MCF 10A (cell line): ENCODE measurements around the gene SPI1. TPM values are rescaled to one million over a fixed set of nuclear protein-coding genes. Genes with fewer than 3 reads are reported as not detected.

ENCODE experiments used
- microRNA-seq: library from miRNA; unstranded; fragments of <30 nt; microRNA quantifications from one replicate; pipeline ENCODE4 v1.2.0, GENCODE V29; 2022
- total RNA-seq: library from RNA; stranded (reverse); gene quantifications from 2 replicates; pipeline ENCODE4 v1.2.3, GENCODE V29; 2022

The SPI1 gene
- total RNA-seq, 1 experiment from 2014 or later = not detected

Small RNAs within 50 kb of the gene (microRNA-seq; reads per million reads assigned to microRNA genes)
- gene MIR4487 = not detected

Other genes with a start within 250 kb of the SPI1 start
- 78.0 and 81.4 TPM in 2 replicates for gene ARFGAP2, start 201.7 kb downstream of the SPI1 start, total RNA-seq
- 58.7 and 67.0 TPM in 2 replicates for gene PACSIN3, start 192.1 kb downstream of the SPI1 start, total RNA-seq
- gene DDB2, start 163.6 kb downstream of the SPI1 start, total RNA-seq = 62.8 and 78.3 TPM in 2 replicates
- 18.7 and 23.7 TPM in 2 replicates for gene ACP2, start 129.7 kb downstream of the SPI1 start, total RNA-seq
- gene NR1H3, start 120.6 kb downstream of the SPI1 start, total RNA-seq = 17.8 and 20.0 TPM in 2 replicates
- 23.4 and 24.8 TPM in 2 replicates for gene MADD, start 108.4 kb downstream of the SPI1 start, total RNA-seq
- gene MYBPC3, start 25.8 kb downstream of the SPI1 start, total RNA-seq = not detected in 2 replicates
- 56.2 and 56.5 TPM in 2 replicates for gene SLC39A13, start 30.0 kb upstream of the SPI1 start, total RNA-seq
- gene PSMC3, start 47.9 kb upstream of the SPI1 start, total RNA-seq = 162 and 194 TPM in 2 replicates
- gene RAPSN, start 70.6 kb upstream of the SPI1 start, total RNA-seq = 0.51 and 0.64 TPM in 2 replicates
- gene CELF1, start 174.6 kb upstream of the SPI1 start, total RNA-seq = 173 and 189 TPM in 2 replicates
- 44.6 and 49.0 TPM in 2 replicates for gene PTPMT1, start 187.1 kb upstream of the SPI1 start, total RNA-seq
- gene KBTBD4, start 200.4 kb upstream of the SPI1 start, total RNA-seq = 8.4 and 12.6 TPM in 2 replicates
- gene NDUFS3, start 200.5 kb upstream of the SPI1 start, total RNA-seq = 117 and 120 TPM in 2 replicates
- not detected in 2 replicates for gene FAM180B, start 208.1 kb upstream of the SPI1 start, total RNA-seq
- gene C1QTNF4, start 215.9 kb upstream of the SPI1 start, total RNA-seq = 0.42 TPM in 1 of 2 replicates, not detected in the other